Osteoblast (primary cell): ENCODE results near the gene ADAMTSL2. TPM values are rescaled to one million over a fixed set of nuclear protein-coding genes. Genes with fewer than 3 reads are reported as not detected.
"Not testable (repeated sequence)": the region's sequence is repeated elsewhere in the genome, so short reads cannot be mapped to it uniquely, and the experiment has no call there.

Source experiments
- DNase-seq: peaks from one replicate; pipeline ENCODE4 v3.0.0; 2011; ENCODE audit warnings: low spot score, mixed read lengths; ENCODE audit not compliant: insufficient read length; ENCODE audit errors: missing footprints
- H2AFZ ChIP-seq: 2 replicates; pipeline ENCODE4 v1.6.0; 2011; ENCODE audit warnings: mild to moderate bottlenecking, low read length
- H3K27ac ChIP-seq: 2 replicates; pipeline ENCODE4 v1.5.1; 2011; ENCODE audit warnings: mild to moderate bottlenecking, low read depth, low read length, moderate library complexity
- H3K27me3 ChIP-seq: 2 replicates; pipeline ENCODE4 v1.6.0; 2012; ENCODE audit warnings: mild to moderate bottlenecking, control low read depth, inconsistent platforms, low read length, moderate library complexity; ENCODE audit not compliant: insufficient read depth
- H3K36me3 ChIP-seq: 2 replicates; pipeline ENCODE4 v1.5.1; 2011; ENCODE audit warnings: mild to moderate bottlenecking, low read length, control low read depth, moderate library complexity; ENCODE audit not compliant: insufficient read depth
- H3K4me1 ChIP-seq: 2 replicates; pipeline ENCODE4 v1.5.1; 2011; ENCODE audit warnings: mild to moderate bottlenecking, low read length, control low read depth, moderate library complexity; ENCODE audit not compliant: insufficient read depth
- H3K4me2 ChIP-seq: 2 replicates; pipeline ENCODE4 v1.6.0; 2011; ENCODE audit warnings: mild to moderate bottlenecking, low read length; ENCODE audit not compliant: insufficient read depth
- H3K4me3 ChIP-seq: fragments of 200-600 bp; sonication (generic); 3 replicates; pipeline ENCODE4 v1.5.1; 2012; ENCODE audit warnings: mild to moderate bottlenecking, low read length, inconsistent platforms; ENCODE audit not compliant: insufficient read depth
- H3K79me2 ChIP-seq: 2 replicates; pipeline ENCODE4 v1.6.0; 2012; ENCODE audit warnings: mild to moderate bottlenecking, low read length, control low read depth, inconsistent platforms; ENCODE audit not compliant: insufficient read depth
- H3K9me3 ChIP-seq: 2 replicates; pipeline ENCODE4 v1.5.1; 2011; ENCODE audit warnings: low read depth, low read length, control low read depth
- H4K20me1 ChIP-seq: 2 replicates; pipeline ENCODE4 v1.6.0; 2012; ENCODE audit warnings: mild to moderate bottlenecking, low read length, control low read depth; ENCODE audit not compliant: insufficient read depth
- total RNA-seq: library from RNA; depleted of rRNA; stranded (reverse); fragments of >200 nt; gene quantifications from 2 replicates; pipeline ENCODE4 v1.2.3, GENCODE V29; 2012
- TF ChIP-seq, protein P1 (sequence below): IDR thresholded peaks from 2 replicates; pipeline ENCODE4 v1.5.1; 2011; ENCODE audit warnings: mild to moderate bottlenecking, low read depth, low read length, moderate library complexity; ENCODE audit errors: extremely low read depth

The ADAMTSL2 gene
- total RNA-seq, 1 donor, result under 0.01 TPM

DNA sequence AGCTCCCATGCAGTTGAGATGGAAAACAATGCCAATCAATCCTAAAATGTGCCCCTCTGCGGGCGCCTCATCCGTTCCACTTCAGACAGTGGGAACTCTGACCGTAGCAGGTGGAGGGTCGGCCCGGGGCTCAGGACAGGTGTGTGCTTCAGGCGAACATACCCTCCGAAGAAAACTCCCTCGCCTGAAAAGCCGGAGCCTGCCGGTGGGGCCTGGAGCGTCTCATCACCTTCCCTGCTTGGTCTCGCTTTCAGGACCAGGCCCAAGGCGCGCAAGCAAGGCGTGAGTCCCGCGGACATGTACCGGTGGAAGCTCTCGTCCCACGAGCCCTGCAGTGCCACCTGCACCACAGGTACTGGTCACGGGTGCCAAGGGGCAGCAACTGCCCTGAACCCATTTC is 26.4 kb downstream of the ADAMTSL2 start:
- Histone ChIP-seq H3K4me1 (peaks cover 11% of the 10 kb centered on the region), H3K36me3 (no peaks in the 10 kb centered on the region), H3K4me2 (no peak overlapping the region), H2AFZ (no peak overlapping the region), H3K27ac (no peak overlapping the region), H3K79me2 (no peaks in the 10 kb centered on the region), H4K20me1 (no peaks in the 10 kb centered on the region), H3K9me3 (no peaks in the 10 kb centered on the region), H3K27me3 (peaks cover 5% of the 10 kb centered on the region), H3K4me3 (no peak overlapping the region)
- DNase-seq, result no peak
- TF ChIP-seq, protein P1, sequence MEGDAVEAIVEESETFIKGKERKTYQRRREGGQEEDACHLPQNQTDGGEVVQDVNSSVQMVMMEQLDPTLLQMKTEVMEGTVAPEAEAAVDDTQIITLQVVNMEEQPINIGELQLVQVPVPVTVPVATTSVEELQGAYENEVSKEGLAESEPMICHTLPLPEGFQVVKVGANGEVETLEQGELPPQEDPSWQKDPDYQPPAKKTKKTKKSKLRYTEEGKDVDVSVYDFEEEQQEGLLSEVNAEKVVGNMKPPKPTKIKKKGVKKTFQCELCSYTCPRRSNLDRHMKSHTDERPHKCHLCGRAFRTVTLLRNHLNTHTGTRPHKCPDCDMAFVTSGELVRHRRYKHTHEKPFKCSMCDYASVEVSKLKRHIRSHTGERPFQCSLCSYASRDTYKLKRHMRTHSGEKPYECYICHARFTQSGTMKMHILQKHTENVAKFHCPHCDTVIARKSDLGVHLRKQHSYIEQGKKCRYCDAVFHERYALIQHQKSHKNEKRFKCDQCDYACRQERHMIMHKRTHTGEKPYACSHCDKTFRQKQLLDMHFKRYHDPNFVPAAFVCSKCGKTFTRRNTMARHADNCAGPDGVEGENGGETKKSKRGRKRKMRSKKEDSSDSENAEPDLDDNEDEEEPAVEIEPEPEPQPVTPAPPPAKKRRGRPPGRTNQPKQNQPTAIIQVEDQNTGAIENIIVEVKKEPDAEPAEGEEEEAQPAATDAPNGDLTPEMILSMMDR, result no peak

DNA sequence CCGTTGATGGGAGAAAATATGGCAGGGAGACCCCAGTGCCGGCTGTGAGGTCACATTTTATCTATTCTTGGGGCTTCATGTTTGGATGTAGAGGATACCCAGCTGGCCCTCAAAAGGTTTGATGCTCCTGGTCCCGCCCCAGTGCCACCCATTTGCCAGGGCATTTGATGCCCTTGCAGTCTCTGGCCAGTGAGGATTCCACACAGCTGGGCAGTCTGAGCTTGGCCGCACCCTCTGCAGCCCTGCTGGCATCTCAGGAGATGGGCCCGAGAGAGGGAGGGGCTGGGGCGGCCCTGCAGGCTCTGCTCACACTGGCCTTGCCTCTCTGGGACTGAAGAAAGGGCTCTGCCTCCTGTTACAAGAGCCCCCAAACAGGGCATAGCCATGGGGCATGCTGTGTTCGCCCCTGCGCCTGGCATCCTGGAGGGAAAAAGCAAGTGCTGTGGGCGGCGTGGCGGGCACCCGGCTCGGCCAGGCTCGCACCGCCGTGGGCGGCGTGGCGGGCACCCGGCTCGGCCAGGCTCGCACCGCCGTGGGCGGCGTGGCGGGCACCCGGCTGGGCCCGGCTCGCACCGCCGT is 27.6 kb downstream of the ADAMTSL2 start:
- Histone ChIP-seq H2AFZ (no peak overlapping the region), H4K20me1 (no peaks in the 10 kb centered on the region), H3K79me2 (no peaks in the 10 kb centered on the region), H3K27me3 (peaks cover 5% of the 10 kb centered on the region), H3K4me1 (peaks cover 11% of the 10 kb centered on the region), H3K36me3 (no peaks in the 10 kb centered on the region), H3K4me3 (no peak overlapping the region), H3K4me2 (no peak overlapping the region), H3K27ac (no peak overlapping the region), H3K9me3 (no peaks in the 10 kb centered on the region)
- TF ChIP-seq, protein P1, result no peak
- DNase-seq, result no peak

DNA sequence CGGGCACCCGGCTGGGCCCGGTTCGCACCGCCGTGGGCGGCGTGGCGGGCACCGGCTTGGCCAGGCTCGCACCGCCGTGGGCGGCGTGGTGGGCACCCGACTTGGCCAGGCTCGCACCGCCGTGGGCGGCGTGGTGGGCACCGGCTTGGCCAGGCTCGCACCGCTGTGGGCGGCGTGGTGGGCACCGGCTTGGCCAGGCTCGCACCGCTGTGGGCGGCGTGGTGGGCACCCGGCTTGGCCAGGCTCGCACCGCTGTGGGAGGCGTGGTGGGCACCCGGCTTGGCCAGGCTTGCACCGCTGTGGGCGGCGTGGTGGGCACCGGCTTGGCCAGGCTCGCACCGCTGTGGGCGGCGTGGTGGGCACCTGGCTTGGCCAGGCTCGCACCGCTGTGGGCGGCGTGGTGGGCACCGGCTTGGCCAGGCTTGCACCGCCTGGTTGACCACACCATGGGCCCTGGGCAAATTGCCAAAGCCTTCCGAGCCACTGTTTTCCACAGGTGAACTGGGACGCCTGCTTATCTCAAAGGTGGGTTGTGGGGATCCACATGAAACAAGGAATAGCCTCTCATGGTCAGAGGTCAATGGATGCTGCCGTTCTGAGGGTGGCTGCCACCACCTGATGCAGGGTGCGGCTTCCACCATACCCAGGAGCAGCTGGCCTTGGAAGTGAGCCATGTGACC is 28.2 kb downstream of the ADAMTSL2 start:
- Histone ChIP-seq H3K79me2 (no peaks in the 10 kb centered on the region), H2AFZ (no peak overlapping the region), H3K4me2 (no peak overlapping the region), H3K4me1 (peaks cover 11% of the 10 kb centered on the region), H3K27me3 (peaks cover 5% of the 10 kb centered on the region), H3K27ac (no peak overlapping the region), H3K4me3 (no peak overlapping the region), H3K36me3 (no peaks in the 10 kb centered on the region), H3K9me3 (no peaks in the 10 kb centered on the region), H4K20me1 (no peaks in the 10 kb centered on the region)
- TF ChIP-seq, protein P1, result no peak
- no peak for DNase-seq

DNA sequence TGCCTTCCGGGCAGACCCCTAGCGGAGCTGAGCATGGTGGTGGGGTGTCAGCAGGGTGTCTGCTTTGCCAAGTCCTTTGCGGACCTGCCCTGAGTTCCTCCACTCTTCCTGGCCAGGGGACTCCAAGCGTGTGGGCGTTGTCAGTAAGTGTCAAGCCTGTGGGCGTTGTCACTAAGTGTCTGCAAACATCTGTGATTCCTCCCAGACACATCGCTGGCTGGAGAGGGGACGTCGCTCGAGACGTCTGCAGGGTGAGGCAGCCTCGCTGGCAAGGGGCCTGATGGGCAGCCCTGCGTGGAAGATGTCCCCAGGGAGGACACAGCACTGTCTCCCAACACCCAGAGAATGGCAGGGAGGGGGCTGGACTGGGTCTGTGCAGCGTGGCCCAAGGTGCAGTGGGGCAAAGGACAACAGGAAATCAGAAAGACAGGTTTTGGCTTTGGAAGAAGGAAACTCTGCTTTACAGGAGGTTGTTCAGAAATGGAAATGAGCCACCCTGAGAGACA is 28.8 kb downstream of the ADAMTSL2 start:
- no peaks in the 10 kb centered on the region for H4K20me1 ChIP-seq
- no peaks in the 10 kb centered on the region for H3K36me3 ChIP-seq
- H3K9me3 ChIP-seq, result no peaks in the 10 kb centered on the region
- no peak overlapping the region for H3K4me2 ChIP-seq
- H3K4me1 ChIP-seq, result peaks cover 8% of the 10 kb centered on the region
- H3K27me3 ChIP-seq, result peaks cover 5% of the 10 kb centered on the region
- no peak overlapping the region for H3K27ac ChIP-seq
- DNase-seq, result no peak
- H2AFZ ChIP-seq, result no peak overlapping the region
- no peak overlapping the region for H3K4me3 ChIP-seq
- TF ChIP-seq, protein P1, result no peak
- H3K79me2 ChIP-seq, result no peaks in the 10 kb centered on the region

DNA sequence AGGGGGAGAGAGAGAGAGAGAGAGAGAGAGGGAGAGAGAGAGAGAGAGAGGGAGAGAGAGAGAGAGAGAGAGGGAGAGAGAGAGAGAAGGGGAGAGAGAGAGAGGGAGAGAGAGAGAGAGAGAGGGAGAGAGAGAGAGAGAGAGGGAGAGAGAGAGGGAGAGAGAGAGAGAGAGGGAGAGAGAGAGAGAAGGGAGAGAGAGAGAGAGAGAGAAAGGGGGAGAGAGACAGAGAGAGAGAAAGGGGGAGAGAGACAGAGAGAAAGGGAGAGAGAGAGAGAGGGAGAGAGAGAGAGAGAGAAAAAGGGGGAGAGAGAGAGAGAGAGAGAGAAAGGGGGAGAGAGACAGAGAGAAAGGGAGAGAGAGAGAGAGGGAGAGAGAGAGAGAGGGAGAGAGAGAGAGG is 29.3 kb downstream of the ADAMTSL2 start:
- not testable (repeated sequence) for H3K9me3 ChIP-seq, H3K4me1 ChIP-seq, DNase-seq, H4K20me1 ChIP-seq, H2AFZ ChIP-seq, H3K4me2 ChIP-seq, H3K36me3 ChIP-seq, H3K4me3 ChIP-seq, H3K27me3 ChIP-seq, H3K27ac ChIP-seq, H3K79me2 ChIP-seq
